ENCODE measurements around the gene ABR. TPM values are rescaled to one million over a fixed set of nuclear protein-coding genes. Genes with fewer than 3 reads are reported as not detected.

Gene ABR
- total and polyA plus RNA-seq, 2 of the 13 experiments (the other 11 are each of a cell fraction or from before 2014, with no cell fraction given) = 12.4 to 40.4 TPM

- TF ChIP-seq GTF3A (CRISPR knock-in tag; conservative IDR thresholded peaks at IDR 0.05) = no peak
- TF ChIP-seq ZNF550 (CRISPR knock-in tag; IDR thresholded peaks at IDR 0.05; ENCODE audit: borderline replicate concordance) = no peak
- TF ChIP-seq, protein P1, sequence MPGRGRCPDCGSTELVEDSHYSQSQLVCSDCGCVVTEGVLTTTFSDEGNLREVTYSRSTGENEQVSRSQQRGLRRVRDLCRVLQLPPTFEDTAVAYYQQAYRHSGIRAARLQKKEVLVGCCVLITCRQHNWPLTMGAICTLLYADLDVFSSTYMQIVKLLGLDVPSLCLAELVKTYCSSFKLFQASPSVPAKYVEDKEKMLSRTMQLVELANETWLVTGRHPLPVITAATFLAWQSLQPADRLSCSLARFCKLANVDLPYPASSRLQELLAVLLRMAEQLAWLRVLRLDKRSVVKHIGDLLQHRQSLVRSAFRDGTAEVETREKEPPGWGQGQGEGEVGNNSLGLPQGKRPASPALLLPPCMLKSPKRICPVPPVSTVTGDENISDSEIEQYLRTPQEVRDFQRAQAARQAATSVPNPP (CRISPR knock-in tag; IDR thresholded peaks at IDR 0.05) = no peak
- no peaks in the 10 kb centered on the region for H4K20me1 ChIP-seq (ENCODE audit: insufficient read depth, low read length)
- no peak overlapping the region for H3K27ac ChIP-seq (ENCODE audit: extremely low read length, insufficient read depth, low read length)
- CTCF ChIA-PET (ENCODE audit: low intra/inter-chr PET ratio, low total read pairs) = interaction anchor here (1.6 to 2.4 kb wide), 2 partner anchors 63 to 127 kb away, joined by 8 to 22 read pairs; no protein-coding TSS in a partner anchor
- H3K9me3 ChIP-seq (ENCODE audit: low read length) = no peaks in the 10 kb centered on the region
- in situ Hi-C loops (cut with HindIII; ENCODE audit: extremely low pct_ligation_motif_present, low pct_unique_long_range_greater_than_20kb) = loop anchor here (5.0 kb wide), 1 partner anchor 64 kb away; no protein-coding TSS in a partner anchor
- POLR2A ChIA-PET = interaction anchor here (1.3 kb wide), 1 partner anchor 64 kb away, joined by 3 read pairs; no protein-coding TSS in a partner anchor
- H3K9ac ChIP-seq (ENCODE audit: insufficient read depth, low read depth, low read length) = no peak overlapping the region
- FAIRE-seq = no peak
- intact Hi-C loops (cut with micrococcal nuclease; ENCODE audit: unreplicated experiment) = no loop called here
- H2AFZ ChIP-seq (ENCODE audit: low read length) = no peak overlapping the region
- peaks cover 12 to 76% of the 10 kb centered on the region in 2 experiments for H3K27me3 ChIP-seq (ENCODE audit: control insufficient read depth in 1 of 2, insufficient read depth in 2 of 2, low read length in 2 of 2)
- no peak for DNase-seq (ENCODE audit: low spot score)
- no peaks in the 10 kb centered on the region for H3K79me2 ChIP-seq (ENCODE audit: insufficient read depth, low read length)
- no peak overlapping the region for H3K4me3 ChIP-seq (replicated peaks in 1 of 3; ENCODE audit: insufficient read depth in 1 of 3, low read depth in 2 of 3, low read length in 3 of 3)
- no peak for ATAC-seq
- peaks cover 8% of the 10 kb centered on the region for H3K4me1 ChIP-seq (ENCODE audit: insufficient read depth, low read length)
- no peaks in the 10 kb centered on the region for H3K36me3 ChIP-seq (replicated peaks in 1 of 2; ENCODE audit: control insufficient read depth in 1 of 2, insufficient read depth in 2 of 2, low read length in 2 of 2)
- no TSS peak for BruUV-seq (replicated peaks)
- 18% methylated on average over 6 of the region's 13 CpGs for WGBS (ENCODE audit: low lambda C conversion rate)
- peak overlapping the region; percentile 73; the same call in 1 of the 2 replicates for H3K4me2 ChIP-seq (ENCODE audit: low read depth, low read length)
These were observed 6.5 kb upstream of the ABR start for GRCh38 chr17:1186214-1186820.

DNA sequence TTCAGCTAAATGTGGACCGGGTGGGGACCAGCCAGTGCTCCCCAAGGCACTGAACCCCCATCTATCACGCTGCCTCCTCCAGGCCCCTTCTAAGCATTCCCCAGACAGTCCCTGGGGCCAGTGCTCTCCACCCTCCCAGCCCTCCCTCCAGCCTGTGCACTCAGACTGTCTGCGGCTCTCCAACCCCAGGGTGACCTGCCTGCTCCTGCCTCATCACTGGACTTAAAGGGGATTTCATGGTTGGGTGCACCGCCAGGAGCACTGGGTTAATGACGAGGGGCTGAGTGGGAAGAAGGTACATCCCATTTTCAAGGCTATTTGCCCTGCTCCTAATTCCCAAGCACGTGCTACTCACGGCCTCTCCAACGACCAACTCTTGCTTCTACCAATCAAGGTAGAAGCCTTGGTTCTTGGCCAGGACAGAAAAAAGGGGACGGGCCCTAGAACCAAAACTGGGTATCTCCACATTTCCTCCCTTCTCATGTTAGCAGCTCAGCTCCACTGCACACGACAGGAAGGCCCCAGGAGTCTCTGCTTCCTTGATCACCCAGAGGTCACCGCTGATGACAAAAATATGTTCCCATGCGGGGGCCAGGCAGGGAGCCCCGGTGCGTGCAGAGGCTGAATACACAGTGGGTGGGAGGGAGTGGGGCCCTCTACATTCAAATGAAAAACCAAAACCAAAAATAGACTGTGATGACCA, 3.5 kb upstream of the ABR start:
- in situ Hi-C loops (cut with HindIII; ENCODE audit: extremely low pct_ligation_motif_present, low pct_unique_long_range_greater_than_20kb) (no loop called here), intact Hi-C loops (cut with micrococcal nuclease; ENCODE audit: unreplicated experiment) (no loop called here)
- no TSS peak for BruUV-seq (replicated peaks)
- Histone ChIP-seq H3K79me2 (ENCODE audit: insufficient read depth, low read length) (no peaks in the 10 kb centered on the region), H2AFZ (ENCODE audit: low read length) (no peak overlapping the region), H3K4me1 (ENCODE audit: insufficient read depth, low read length) (peaks cover 8% of the 10 kb centered on the region), H3K9ac (ENCODE audit: insufficient read depth, low read depth, low read length) (no peak overlapping the region), H3K4me3 (replicated peaks in 1 of 3; ENCODE audit: insufficient read depth in 1 of 3, low read depth in 2 of 3, low read length in 3 of 3) (no peak overlapping the region), H4K20me1 (ENCODE audit: insufficient read depth, low read length) (no peaks in the 10 kb centered on the region), H3K4me2 (ENCODE audit: low read depth, low read length) (no peak overlapping the region), H3K27ac (ENCODE audit: extremely low read length, insufficient read depth, low read length) (no peak overlapping the region), H3K36me3 (replicated peaks in 1 of 2; ENCODE audit: control insufficient read depth in 1 of 2, insufficient read depth in 2 of 2, low read length in 2 of 2) (no peaks in the 10 kb centered on the region), H3K9me3 (ENCODE audit: low read length) (no peaks in the 10 kb centered on the region), H3K27me3 (ENCODE audit: control insufficient read depth in 1 of 2, insufficient read depth in 2 of 2, low read length in 2 of 2) (peaks cover 11 to 74% of the 10 kb centered on the region in 2 experiments)
- DNase-seq (ENCODE audit: low spot score) (no peak), ATAC-seq (no peak), FAIRE-seq (no peak)
- ChIA-PET POLR2A (no interaction called here), CTCF (ENCODE audit: low intra/inter-chr PET ratio, low total read pairs) (no interaction called here)
- 15% methylated on average over 13 of the region's 14 CpGs for WGBS (ENCODE audit: low lambda C conversion rate)
- TF ChIP-seq NR2F2 (IDR thresholded peaks at IDR 0.05; ENCODE audit: borderline replicate concordance, low read depth) = no peak
- TF ChIP-seq REST (IDR thresholded peaks at IDR 0.05; ENCODE audit: borderline replicate concordance in 1 of 2, low read depth in 1 of 2, low read length in 2 of 2) = no peak
- TF ChIP-seq PPARG (CRISPR knock-in tag; conservative IDR thresholded peaks at IDR 0.05) = no peak
- TF ChIP-seq BCLAF1 (IDR thresholded peaks at IDR 0.05) = no peak
- no peak for TF ChIP-seq NR3C1 (CRISPR knock-in tag; IDR thresholded peaks at IDR 0.05)
